Measurements from ENCODE around the gene CDK5RAP2. TPM values are rescaled to one million over a fixed set of nuclear protein-coding genes. Genes with fewer than 3 reads are reported as not detected.

CDK5RAP2 gene
- total RNA-seq, 4 donors from 2014 or later = 53.5 to 74.2 (median 55.7) TPM

GRCh38 chr9:120438836-120439546 lies 141.0 kb downstream of the CDK5RAP2 start:
- WGBS, 2 donors = 83 to 87% methylated on average over 9 of the region's 9 CpGs
- DNase-seq (ENCODE audit: low spot score in 2 of 2) = no peak
- TF ChIP-seq CTCF (IDR thresholded peaks at IDR 0.05) (no peak), POLR2A (IDR thresholded peaks at IDR 0.05) (no peak)
- H3K4me3 ChIP-seq (ENCODE audit: low read depth, poor library complexity, severe bottlenecking) = no peak overlapping the region
- intact Hi-C loops (cut with DNase I; ENCODE audit: low total_unique reads) = no loop called here

- intact Hi-C loops (cut with DNase I; ENCODE audit: low total_unique reads) = no loop called here
- no peak for DNase-seq (ENCODE audit: low spot score in 2 of 2)
These were observed 141.9 kb downstream of the CDK5RAP2 start for GRCh38 chr9:120438111-120438510.

GRCh38 chr9:120436983-120437475 lies 142.9 kb downstream of the CDK5RAP2 start:
- whole genome bisulfite sequencing, 2 donors = 87 to 90% methylated on average over 9 of the region's 9 CpGs
- no peak for DNase-seq (ENCODE audit: low spot score in 2 of 2)

More at GRCh38 chr9:120438111-120438510, 141.9 kb downstream of the CDK5RAP2 start:
- TF ChIP-seq POLR2A (IDR thresholded peaks at IDR 0.05) = no peak
- no peak for TF ChIP-seq CTCF (IDR thresholded peaks at IDR 0.05)
- 65 to 86% methylated on average over 2 of the region's 2 CpGs for WGBS, 2 donors
- H3K4me3 ChIP-seq (ENCODE audit: low read depth, poor library complexity, severe bottlenecking) = no peak overlapping the region

GRCh38 chr9:120436446-120436845 lies 143.5 kb downstream of the CDK5RAP2 start:
- TF ChIP-seq POLR2A (IDR thresholded peaks at IDR 0.05) (no peak), CTCF (IDR thresholded peaks at IDR 0.05) (no peak)
- intact Hi-C loops (cut with DNase I; ENCODE audit: low total_unique reads) = no loop called here
- WGBS, 2 donors = 92 to 94% methylated on average over 3 of the region's 3 CpGs

More at GRCh38 chr9:120436983-120437475, 142.9 kb downstream of the CDK5RAP2 start:
- intact Hi-C loops (cut with DNase I; ENCODE audit: low total_unique reads) = no loop called here
- no peak overlapping the region for H3K4me3 ChIP-seq (ENCODE audit: low read depth, poor library complexity, severe bottlenecking)
- no peak for TF ChIP-seq CTCF (IDR thresholded peaks at IDR 0.05)

GRCh38 chr9:120435091-120435490 lies 144.9 kb downstream of the CDK5RAP2 start:
- no peak for DNase-seq (ENCODE audit: low spot score in 2 of 2)
- intact Hi-C loops (cut with DNase I; ENCODE audit: low total_unique reads) = no loop called here
- H3K4me3 ChIP-seq (ENCODE audit: low read depth, poor library complexity, severe bottlenecking) = no peak overlapping the region
- 61 to 68% methylated on average over 1 of the region's 1 CpG for WGBS, 2 donors
- TF ChIP-seq POLR2A (IDR thresholded peaks at IDR 0.05) (no peak), CTCF (IDR thresholded peaks at IDR 0.05) (no peak)

More at GRCh38 chr9:120436446-120436845, 143.5 kb downstream of the CDK5RAP2 start:
- H3K4me3 ChIP-seq (ENCODE audit: low read depth, poor library complexity, severe bottlenecking) = no peak overlapping the region
- DNase-seq (ENCODE audit: low spot score in 2 of 2) = no peak
